GM18499 (cell line): Measurements from ENCODE around the gene PRTFDC1.
A peak's percentile ranks its signal among the peaks of the same experiment; 100 is the strongest.

ENCODE experiments used
- ATAC-seq: cut with Tn5 transposase; IDR thresholded peaks from one replicate; pipeline ENCODE4 v1.9.1; 2021; ENCODE audit warnings: moderate number of reproducible peaks; ENCODE audit not compliant: insufficient read depth, unreplicated experiment

PRTFDC1 gene

GRCh38 chr10:24908793-24909423, 43.5 kb downstream of the PRTFDC1 start:
- no peak for ATAC-seq

GRCh38 chr10:24907956-24908355, 44.5 kb downstream of the PRTFDC1 start:
- ATAC-seq: no peak

GRCh38 chr10:24906372-24906771, 46.0 kb downstream of the PRTFDC1 start:
- ATAC-seq: no peak

GRCh38 chr10:24904824-24905223, 47.6 kb downstream of the PRTFDC1 start:
- ATAC-seq: no peak

GRCh38 chr10:24902400-24902728, 50.0 kb downstream of the PRTFDC1 start:
- no peak for ATAC-seq

GRCh38 chr10:24901686-24902399, 50.6 kb downstream of the PRTFDC1 start:
- no peak for ATAC-seq

GRCh38 chr10:24900888-24901685, 51.3 kb downstream of the PRTFDC1 start:
- ATAC-seq: peak; percentile 71

GRCh38 chr10:24899571-24899970, 52.8 kb downstream of the PRTFDC1 start:
- ATAC-seq: no peak

GRCh38 chr10:24898501-24898900, 53.9 kb downstream of the PRTFDC1 start:
- no peak for ATAC-seq

- no peak for ATAC-seq
Measured at GRCh38 chr10:24897326-24897926, 55.0 kb downstream of the PRTFDC1 start.

- ATAC-seq: no peak
Measured at GRCh38 chr10:24894728-24895127, 57.7 kb downstream of the PRTFDC1 start.

GRCh38 chr10:24894309-24894708, 58.1 kb downstream of the PRTFDC1 start:
- ATAC-seq: no peak

- no peak for ATAC-seq
Measured at GRCh38 chr10:24893127-24893526, 59.3 kb downstream of the PRTFDC1 start.

- ATAC-seq: no peak
Measured at GRCh38 chr10:24891823-24892222, 60.6 kb downstream of the PRTFDC1 start.

- no peak for ATAC-seq
Measured at GRCh38 chr10:24889639-24890038, 62.8 kb downstream of the PRTFDC1 start.

- ATAC-seq: no peak
Measured at GRCh38 chr10:24887855-24888231, 64.6 kb downstream of the PRTFDC1 start.

GRCh38 chr10:24886290-24886680, 66.1 kb downstream of the PRTFDC1 start:
- no peak for ATAC-seq

GRCh38 chr10:24885551-24886289, 66.7 kb downstream of the PRTFDC1 start:
- no peak for ATAC-seq

- ATAC-seq: no peak
Measured at GRCh38 chr10:24884793-24885192, 67.6 kb downstream of the PRTFDC1 start.

GRCh38 chr10:24884316-24884715, 68.1 kb downstream of the PRTFDC1 start:
- ATAC-seq: no peak
